Gastroesophageal sphincter (tissue), 4 donors: ENCODE results near the gene LILRB3. TPM values are rescaled to one million over a fixed set of nuclear protein-coding genes. Genes with fewer than 3 reads are reported as not detected.

Source experiments
- ATAC-seq: fragments of 150-250 bp; one replicate; pipeline ENCODE4 v1.9.1; 2016; ENCODE audit warnings: mild to moderate bottlenecking, moderate library complexity
- H3K27ac ChIP-seq, 4 donors: fragments of 200-600 bp; sonication (generic) in 3 of 4; 1 replicate in 3 of 4; 2 replicates in 1 of 4; pipeline ENCODE4 v1.5.1; 2016 to 2019
- H3K27me3 ChIP-seq: fragments of 200-600 bp; sonication (generic); one replicate; pipeline ENCODE4 v1.5.1; 2019
- H3K36me3 ChIP-seq, 2 donors: fragments of 200-600 bp; sonication (generic); one replicate each; pipeline ENCODE4 v1.5.1; 2019; ENCODE audit warnings: control low read depth in 1 of 2
- H3K4me1 ChIP-seq, 3 donors: fragments of 200-600 bp; sonication (generic); 1 replicate in 2 of 3; 2 replicates in 1 of 3; pipeline ENCODE4 v1.5.1; 2016 to 2019; ENCODE audit warnings: control low read depth in 2 of 3
- H3K4me3 ChIP-seq, 2 donors: fragments of 200-600 bp; sonication (generic); one replicate each; pipeline ENCODE4 v1.5.1; 2019; ENCODE audit warnings: mild to moderate bottlenecking in 1 of 2, moderate library complexity in 1 of 2
- H3K9me3 ChIP-seq, 3 donors: fragments of 200-600 bp; sonication (generic); one replicate each; pipeline ENCODE4 v1.5.1; 2017 to 2019; ENCODE audit warnings: control low read depth in 2 of 3
- EP300 ChIP-seq: sonication (generic); formaldehyde crosslinking; IDR thresholded peaks from one replicate; pipeline ENCODE4 v1.6.1; 2017; ENCODE audit warnings: antibody characterized with exemption, mild to moderate bottlenecking
- POLR2A ChIP-seq, 2 donors: fragments of 450-650 bp; IDR thresholded peaks; one replicate each; pipeline ENCODE4 v1.6.1; 2017; ENCODE audit warnings: antibody characterized with exemption in 2 of 2, mild to moderate bottlenecking in 2 of 2, moderate library complexity in 1 of 2
- POLR2AphosphoS5 ChIP-seq: sonication (generic); formaldehyde crosslinking; IDR thresholded peaks from one replicate; pipeline ENCODE4 v1.6.1; 2017; ENCODE audit warnings: antibody characterized with exemption
- WGBS, 2 donors: methylation state at CpG; one replicate each; pipeline ENCODE4 v1.1.5; 2018; ENCODE audit warnings: low coverage in 1 of 2; 5-methylcytosine and 5-hydroxymethylcytosine counted together
- total RNA-seq, 4 donors: library from RNA; depleted of rRNA; stranded (reverse); fragments of >200 nt; gene quantifications; one replicate each; pipeline ENCODE4 v1.1.0, GENCODE V29; 2016
- TF ChIP-seq, protein P1 (sequence below), 4 experiments: fragments of 200-600 bp in 2 of 4; fragments of 450-650 bp in 2 of 4; sonication (generic) in 1 of 4; IDR thresholded peaks; one replicate each; pipeline ENCODE4 v1.5.1; 2017 to 2019; ENCODE audit warnings: antibody characterized with exemption in 4 of 4, mild to moderate bottlenecking in 2 of 4, moderate library complexity in 2 of 4

Gene LILRB3
- total RNA-seq, 4 donors from 2014 or later = 6.8 to 29.9 (median 21.3) TPM

DNA sequence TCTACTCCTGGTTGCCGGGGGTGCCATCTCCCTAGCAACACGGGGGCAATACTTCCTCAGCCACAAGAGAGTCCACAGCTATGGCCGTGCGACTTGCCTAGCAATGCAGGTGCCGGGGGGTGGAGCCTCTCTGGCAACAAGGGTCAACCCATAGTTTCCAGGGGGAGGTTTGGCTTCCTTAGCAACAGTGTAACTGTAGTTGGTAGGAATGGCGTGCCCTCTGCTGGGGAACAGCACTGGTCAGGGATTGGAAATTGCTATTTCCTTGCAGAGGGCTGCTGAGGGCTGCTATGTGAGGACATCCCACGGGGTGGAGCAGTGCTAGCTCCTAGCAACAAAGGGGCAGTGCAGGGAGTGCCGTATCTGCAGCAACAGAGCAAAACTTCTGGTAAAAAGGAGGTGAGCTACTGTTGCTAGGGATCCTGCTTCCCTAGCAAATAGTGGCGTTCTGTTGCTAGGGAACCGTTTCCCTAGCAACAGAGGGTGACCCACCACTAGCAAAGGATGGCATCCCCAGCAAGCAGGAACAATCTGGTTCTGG, 42.8 kb downstream of the LILRB3 start:
- Histone ChIP-seq H3K27me3 (no peaks in the 10 kb centered on the region), H3K27ac (no peak overlapping the region), H3K4me3 (no peak overlapping the region), H3K36me3 (peaks cover 0 to 56% of the 10 kb centered on the region in 2 donors), H3K4me1 (no peaks in the 10 kb centered on the region), H3K9me3 (no peaks in the 10 kb centered on the region)
- no peak for TF ChIP-seq POLR2A (IDR thresholded peaks at IDR 0.05)
- TF ChIP-seq, protein P1, sequence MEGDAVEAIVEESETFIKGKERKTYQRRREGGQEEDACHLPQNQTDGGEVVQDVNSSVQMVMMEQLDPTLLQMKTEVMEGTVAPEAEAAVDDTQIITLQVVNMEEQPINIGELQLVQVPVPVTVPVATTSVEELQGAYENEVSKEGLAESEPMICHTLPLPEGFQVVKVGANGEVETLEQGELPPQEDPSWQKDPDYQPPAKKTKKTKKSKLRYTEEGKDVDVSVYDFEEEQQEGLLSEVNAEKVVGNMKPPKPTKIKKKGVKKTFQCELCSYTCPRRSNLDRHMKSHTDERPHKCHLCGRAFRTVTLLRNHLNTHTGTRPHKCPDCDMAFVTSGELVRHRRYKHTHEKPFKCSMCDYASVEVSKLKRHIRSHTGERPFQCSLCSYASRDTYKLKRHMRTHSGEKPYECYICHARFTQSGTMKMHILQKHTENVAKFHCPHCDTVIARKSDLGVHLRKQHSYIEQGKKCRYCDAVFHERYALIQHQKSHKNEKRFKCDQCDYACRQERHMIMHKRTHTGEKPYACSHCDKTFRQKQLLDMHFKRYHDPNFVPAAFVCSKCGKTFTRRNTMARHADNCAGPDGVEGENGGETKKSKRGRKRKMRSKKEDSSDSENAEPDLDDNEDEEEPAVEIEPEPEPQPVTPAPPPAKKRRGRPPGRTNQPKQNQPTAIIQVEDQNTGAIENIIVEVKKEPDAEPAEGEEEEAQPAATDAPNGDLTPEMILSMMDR (IDR thresholded peaks at IDR 0.05) = no peak
- TF ChIP-seq POLR2AphosphoS5 = no peak
- no peak for TF ChIP-seq EP300
- 40 to 49% methylated on average over 2 to 4 of the region's 10 CpGs for WGBS, 2 donors
- ATAC-seq = no peak

DNA sequence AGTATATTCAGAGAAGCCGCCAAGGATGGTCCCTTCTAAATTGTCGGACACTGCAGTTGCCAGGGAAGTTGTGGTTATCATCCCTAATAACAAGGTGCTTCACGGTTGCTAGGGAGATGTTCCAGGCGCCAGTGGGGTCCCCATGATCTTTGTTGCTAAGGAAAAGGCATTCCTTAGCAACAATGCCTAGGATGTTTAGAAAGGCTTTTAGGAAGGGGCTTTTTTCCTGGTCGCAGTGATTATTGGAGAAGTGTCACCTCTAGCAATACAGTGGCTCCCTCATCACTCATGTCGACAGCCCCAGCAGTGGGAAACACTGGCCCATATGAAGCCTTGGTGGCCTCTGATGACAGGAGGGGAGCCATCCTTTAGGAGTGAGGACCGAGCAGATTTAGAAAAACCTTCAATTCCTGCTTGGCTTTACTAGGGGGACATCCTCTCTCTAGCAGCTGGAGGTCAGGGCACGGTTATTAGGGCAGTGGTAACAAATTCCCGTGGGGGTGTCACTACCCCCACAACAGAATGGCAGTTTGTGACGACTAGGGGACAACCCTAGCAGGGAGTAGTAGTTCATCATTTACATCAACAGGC, 43.5 kb downstream of the LILRB3 start:
- TF ChIP-seq POLR2A (IDR thresholded peaks at IDR 0.05) (no peak), EP300 (no peak), POLR2AphosphoS5 (no peak)
- TF ChIP-seq, protein P1 (IDR thresholded peaks at IDR 0.05) = no peak
- H3K9me3 ChIP-seq = no peaks in the 10 kb centered on the region

DNA sequence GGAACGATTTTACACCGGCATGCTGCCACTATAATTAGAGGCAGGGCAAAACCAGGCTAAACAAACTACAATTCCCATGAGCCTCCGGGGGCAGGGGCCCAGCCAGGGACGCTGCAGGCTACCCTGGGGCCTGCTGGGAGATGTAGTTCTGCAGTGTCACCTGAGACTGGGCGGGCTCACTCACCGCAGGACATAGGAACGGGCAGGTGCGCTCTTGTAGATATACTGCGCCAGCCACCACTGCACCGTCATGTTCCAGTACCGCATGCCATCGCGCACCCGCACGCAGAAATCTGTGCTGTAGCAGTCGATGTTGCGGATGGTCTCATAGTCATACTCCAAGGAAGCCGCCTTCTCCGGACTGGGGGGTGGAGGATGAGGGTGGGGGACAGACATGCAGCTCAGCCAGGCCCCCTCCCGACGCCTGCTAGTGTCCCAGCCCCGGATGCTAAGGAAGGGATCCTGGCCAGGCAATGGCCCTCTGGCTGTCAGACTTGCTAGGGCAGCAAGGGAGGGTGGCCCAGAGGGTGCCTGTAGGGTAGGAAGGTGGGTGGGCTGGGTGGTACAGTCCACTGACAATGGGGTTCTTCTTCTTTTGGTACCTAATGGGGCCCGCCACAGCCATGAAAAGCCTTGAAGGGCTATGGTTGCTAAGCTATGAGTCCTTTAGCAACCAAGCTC, 44.1 kb downstream of the LILRB3 start:
- no peak overlapping the region for H3K27ac ChIP-seq
- H3K9me3 ChIP-seq = no peaks in the 10 kb centered on the region
- 58 to 86% methylated on average over 1 to 4 of the region's 23 CpGs for WGBS, 2 donors

More for the DNA sequence above, 43.5 kb downstream of the LILRB3 start:
- Histone ChIP-seq H3K27me3 (peaks cover 4% of the 10 kb centered on the region), H3K4me1 (no peaks in the 10 kb centered on the region), H3K36me3 (peaks cover 0 to 56% of the 10 kb centered on the region in 2 donors), H3K4me3 (no peak overlapping the region), H3K27ac (no peak overlapping the region)
- 66 to 80% methylated on average over 2 to 7 of the region's 10 CpGs for WGBS, 2 donors
- no peak for ATAC-seq

DNA sequence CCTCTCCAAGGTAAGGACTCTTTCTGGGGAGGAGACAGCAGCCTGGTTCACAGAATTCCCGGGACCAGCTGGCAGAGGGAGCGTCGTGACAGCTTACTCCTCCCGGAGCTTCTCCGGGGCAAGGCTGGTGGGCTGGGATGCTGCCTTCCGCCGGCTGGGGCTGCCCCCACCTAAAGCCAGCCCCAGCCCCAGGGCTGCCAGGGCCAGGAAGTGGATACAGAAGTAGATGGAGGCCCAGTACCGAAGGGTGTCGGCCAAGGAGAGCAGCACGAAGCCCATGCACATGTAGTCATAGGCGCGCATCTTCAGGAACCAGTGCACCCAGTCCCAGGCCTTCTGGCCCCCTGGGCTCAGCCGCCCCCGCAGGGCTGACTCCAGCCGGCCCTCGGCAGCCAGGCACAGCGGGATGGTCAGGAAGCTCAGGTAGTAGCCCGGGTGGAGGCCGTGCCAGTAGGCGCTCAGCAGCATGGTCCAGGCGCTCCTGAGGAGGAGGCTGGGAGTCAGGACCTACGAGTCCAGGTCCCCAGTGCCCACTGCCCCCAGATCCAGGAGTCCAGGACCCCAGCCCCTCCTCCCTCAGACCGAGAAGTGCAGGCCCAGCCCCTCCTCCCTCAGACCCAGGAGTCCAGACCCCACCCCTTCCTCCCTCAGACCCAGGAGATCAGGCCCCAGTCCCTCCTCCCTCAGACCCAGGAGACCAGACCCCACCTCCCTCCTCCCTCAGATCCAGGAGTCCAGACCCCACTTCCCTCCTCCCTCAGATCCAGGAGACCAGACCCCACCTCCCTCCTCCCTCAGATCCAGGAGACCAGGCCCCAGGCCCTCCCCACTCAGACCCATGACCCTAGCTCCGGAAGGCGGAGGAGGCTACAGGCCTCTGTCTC, 48.6 kb downstream of the LILRB3 start:
- no peak for ATAC-seq
- TF ChIP-seq EP300 (no peak), POLR2A (IDR thresholded peaks at IDR 0.05) (no peak), POLR2AphosphoS5 (no peak)
- TF ChIP-seq, protein P1 (IDR thresholded peaks at IDR 0.05) = no peak
- Histone ChIP-seq H3K27ac (no peak overlapping the region), H3K4me1 (peaks cover 0 to 6% (median 0%) of the 10 kb centered on the region in 3 donors), H3K4me3 (no peak overlapping the region), H3K9me3 (no peaks in the 10 kb centered on the region), H3K36me3 (peaks cover 0 to 20% of the 10 kb centered on the region in 2 donors), H3K27me3 (peaks cover 31% of the 10 kb centered on the region)
- 72% methylated on average over 2 of the region's 25 CpGs; no CpG with 5 or more reads in 1 of the 2 donors for WGBS, 2 donors

More for the DNA sequence above, 44.1 kb downstream of the LILRB3 start:
- ATAC-seq = peak; percentile 67
- H3K4me3 ChIP-seq = no peak overlapping the region
- TF ChIP-seq POLR2AphosphoS5 (no peak), POLR2A (IDR thresholded peaks at IDR 0.05) (no peak), EP300 (no peak)
- TF ChIP-seq, protein P1 (IDR thresholded peaks at IDR 0.05) = no peak
- H3K36me3 ChIP-seq = peaks cover 0 to 55% of the 10 kb centered on the region in 2 donors
- H3K4me1 ChIP-seq = no peaks in the 10 kb centered on the region
- peaks cover 10% of the 10 kb centered on the region for H3K27me3 ChIP-seq
